ENCODE data around the gene ANKRD61.

The ANKRD61 gene

DNA sequence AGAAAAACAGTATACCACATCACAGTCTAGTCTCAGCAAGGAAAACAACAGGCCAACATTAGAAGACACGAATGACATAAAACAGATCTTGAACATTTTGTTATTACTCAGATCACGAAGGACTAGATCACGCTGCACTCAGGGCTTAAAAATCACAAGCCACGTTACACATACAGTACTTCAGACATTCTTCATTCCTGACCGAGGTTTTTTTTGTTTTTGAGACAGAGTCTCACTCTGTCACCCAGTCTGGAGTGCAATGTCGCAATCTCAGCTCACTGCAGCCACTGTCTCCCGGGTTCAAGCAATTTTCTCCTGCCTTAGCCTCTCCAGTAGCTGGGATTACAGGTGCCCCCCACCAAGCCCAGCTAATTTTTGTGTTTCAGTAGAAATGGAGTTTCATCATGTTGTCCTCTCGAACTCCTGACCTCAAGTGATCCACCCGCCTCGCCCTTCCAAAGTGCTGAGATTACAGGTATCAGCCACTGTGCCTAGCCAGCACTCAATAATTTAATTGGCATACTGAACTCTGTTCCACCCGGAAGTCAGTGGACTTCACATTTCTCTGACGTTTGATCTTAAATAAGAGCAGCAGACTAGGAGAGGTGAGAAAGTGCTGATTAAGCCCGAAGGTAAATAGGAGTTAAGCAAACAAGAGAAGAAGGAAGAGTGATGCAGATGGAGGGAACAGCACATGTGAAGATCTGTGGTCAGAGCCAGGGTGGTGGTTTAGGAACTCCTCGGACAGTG, 18.6 kb upstream of the ANKRD61 start:
- H3K4me3 ChIP-seq (ENCODE audit: low read depth, low read length): no peak overlapping the region
- TF ChIP-seq, protein P1, sequence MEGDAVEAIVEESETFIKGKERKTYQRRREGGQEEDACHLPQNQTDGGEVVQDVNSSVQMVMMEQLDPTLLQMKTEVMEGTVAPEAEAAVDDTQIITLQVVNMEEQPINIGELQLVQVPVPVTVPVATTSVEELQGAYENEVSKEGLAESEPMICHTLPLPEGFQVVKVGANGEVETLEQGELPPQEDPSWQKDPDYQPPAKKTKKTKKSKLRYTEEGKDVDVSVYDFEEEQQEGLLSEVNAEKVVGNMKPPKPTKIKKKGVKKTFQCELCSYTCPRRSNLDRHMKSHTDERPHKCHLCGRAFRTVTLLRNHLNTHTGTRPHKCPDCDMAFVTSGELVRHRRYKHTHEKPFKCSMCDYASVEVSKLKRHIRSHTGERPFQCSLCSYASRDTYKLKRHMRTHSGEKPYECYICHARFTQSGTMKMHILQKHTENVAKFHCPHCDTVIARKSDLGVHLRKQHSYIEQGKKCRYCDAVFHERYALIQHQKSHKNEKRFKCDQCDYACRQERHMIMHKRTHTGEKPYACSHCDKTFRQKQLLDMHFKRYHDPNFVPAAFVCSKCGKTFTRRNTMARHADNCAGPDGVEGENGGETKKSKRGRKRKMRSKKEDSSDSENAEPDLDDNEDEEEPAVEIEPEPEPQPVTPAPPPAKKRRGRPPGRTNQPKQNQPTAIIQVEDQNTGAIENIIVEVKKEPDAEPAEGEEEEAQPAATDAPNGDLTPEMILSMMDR (IDR thresholded peaks at IDR 0.05; ENCODE audit: borderline replicate concordance, insufficient read depth, low read depth, low read length): no peak

DNA sequence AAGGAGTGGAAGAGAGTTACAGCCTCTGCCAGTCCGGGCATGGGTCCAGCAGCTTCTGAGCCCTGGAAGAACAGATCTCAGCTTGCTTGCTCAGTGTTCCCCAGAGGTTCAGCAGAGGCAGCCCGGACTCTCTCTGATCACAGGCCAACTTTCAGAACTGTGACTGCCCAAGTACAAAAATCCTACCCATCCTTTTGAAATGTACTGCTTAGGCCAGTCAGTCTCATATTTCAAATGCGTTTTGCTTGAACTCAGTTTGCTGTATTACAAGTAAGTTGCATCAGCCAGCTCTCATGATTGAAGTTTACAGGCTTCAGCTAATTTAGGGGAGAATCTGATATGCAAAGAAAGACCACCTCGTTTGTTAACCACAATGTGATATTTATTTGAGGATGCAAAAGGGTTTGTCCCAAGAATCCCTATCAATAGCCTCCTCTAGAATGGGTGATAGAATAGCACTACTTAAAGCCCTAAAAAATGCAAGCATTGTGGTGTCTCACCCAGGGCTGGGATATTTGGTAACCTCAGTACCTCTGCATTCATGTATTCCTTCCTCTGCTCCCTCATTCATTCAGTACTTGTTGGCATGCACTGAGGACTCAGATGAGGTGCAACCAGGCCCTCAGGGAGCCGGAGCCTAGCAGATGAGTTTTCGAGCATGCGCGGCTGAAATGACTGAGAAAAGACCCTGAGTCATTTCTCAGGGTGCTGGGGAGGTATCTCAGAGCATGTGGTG, 15.1 kb upstream of the ANKRD61 start:
- H3K4me3 ChIP-seq (ENCODE audit: low read depth, low read length): no peak overlapping the region
- TF ChIP-seq, protein P1 (IDR thresholded peaks at IDR 0.05; ENCODE audit: borderline replicate concordance, insufficient read depth, low read depth, low read length): no peak

DNA sequence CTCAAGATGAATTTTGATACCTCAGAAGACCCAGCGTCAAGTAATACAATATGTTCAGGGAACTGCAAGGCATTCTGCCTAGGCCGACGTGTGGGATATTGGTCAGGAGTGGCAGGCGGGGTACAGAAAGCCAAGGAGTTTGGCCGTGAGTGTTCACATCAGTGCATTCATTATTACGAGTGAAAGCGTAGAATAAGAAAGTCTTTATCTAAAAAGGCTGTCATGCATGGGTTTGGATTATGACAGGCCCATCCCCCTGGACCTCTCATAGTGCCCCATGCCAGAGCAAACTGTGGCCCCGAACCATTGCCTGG, 14.6 kb upstream of the ANKRD61 start:
- TF ChIP-seq, protein P1 (IDR thresholded peaks at IDR 0.05; ENCODE audit: borderline replicate concordance, insufficient read depth, low read depth, low read length): no peak
- H3K4me3 ChIP-seq (ENCODE audit: low read depth, low read length): no peak overlapping the region

DNA sequence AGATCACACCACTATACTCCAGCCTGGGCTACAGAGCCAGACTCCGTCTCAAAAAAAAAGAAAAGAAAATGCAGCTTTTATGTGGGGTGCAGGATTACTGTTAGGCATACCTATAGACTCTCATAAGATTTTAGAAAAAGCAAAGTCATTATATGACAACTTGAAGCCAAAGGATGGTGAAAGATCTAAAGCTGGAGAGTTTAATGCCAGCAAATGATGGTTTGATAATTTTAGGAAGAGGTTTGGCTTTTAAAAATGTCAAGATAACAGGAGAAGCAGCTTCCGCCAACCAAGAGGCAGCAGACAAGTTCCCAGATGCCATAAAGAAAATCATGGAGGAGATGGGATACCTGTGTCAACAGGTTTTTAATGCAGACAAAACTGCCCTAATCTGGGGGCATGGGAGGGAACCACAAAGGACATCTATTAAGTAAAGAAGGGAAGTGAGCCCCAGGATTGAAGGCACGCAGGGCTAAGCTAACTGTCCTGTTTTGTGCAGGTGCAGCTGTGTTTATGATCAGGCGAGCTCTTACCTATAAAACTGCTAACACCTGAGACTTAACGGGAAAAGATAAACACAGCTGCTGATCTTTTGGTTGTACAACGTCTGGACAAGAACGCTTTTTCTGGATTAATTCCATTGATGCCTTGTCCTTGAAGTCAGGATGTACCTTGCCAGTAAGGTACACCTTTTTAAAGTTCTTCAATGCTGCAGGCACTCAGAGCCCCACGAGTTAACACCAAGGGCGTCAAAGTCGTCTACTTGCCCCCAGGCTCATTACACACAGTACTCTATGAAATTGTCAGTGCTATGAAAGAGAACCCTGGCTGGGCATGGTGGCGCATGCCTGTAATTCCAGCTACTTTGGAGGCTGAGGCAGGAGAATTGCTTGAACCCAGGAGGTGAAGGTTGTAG, 10.5 kb upstream of the ANKRD61 start:
- H3K4me3 ChIP-seq (ENCODE audit: low read depth, low read length): no peak overlapping the region
- TF ChIP-seq, protein P1 (IDR thresholded peaks at IDR 0.05; ENCODE audit: borderline replicate concordance, insufficient read depth, low read depth, low read length): no peak

DNA sequence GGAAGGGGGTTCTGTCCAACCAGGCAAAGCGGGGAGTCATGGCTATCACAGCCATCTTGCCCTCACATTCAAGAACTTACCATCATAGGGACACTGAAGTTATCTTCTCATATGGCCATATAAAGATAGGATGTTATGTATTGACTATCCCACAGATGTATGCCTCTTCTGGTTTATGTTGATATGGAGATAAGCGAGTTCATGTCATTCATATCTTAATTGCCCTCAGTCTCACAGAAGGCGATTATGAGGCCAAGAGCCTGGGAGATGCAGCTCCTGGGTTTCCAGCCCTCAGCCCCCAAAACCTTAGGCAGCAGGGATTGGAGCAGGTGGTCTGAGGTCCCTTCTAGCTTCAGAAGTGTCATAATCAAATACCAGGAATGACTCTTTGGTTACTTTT, 8.5 kb upstream of the ANKRD61 start:
- no peak overlapping the region for H3K4me3 ChIP-seq (ENCODE audit: low read depth, low read length)
- TF ChIP-seq, protein P1 (IDR thresholded peaks at IDR 0.05; ENCODE audit: borderline replicate concordance, insufficient read depth, low read depth, low read length): no peak

DNA sequence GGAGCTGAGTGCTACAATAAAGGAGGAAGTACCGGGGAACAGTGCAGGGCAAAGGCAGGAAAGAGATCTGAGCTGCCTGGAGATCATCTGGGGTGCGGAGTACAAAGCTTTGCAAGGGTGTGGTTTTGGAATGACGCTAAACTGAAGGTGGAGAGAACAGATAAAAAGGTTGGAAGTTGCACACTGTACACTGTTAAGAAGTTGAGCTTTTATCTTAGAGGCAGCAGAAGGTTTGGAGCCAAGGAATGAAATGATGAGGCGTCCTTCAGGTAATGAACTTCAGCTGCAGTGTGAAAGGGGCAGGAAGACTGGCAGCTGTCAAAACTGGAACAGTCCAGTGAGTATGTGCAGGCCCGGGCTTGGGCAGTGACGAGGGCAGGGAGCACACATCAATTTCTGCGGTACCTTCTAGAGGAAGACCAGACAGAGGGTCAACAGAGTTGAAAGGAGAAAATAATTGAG, 7.2 kb upstream of the ANKRD61 start:
- TF ChIP-seq, protein P1 (IDR thresholded peaks at IDR 0.05; ENCODE audit: borderline replicate concordance, insufficient read depth, low read depth, low read length): no peak
- no peak overlapping the region for H3K4me3 ChIP-seq (ENCODE audit: low read depth, low read length)

Data from GM12875 (cell line).